Measurements from ENCODE around the gene UNC119B.

Gene UNC119B

GRCh38 chr12:120741476-120742421 lies 31.5 kb downstream of the UNC119B start:
- no peak for DNase-seq

GRCh38 chr12:120744922-120745493 lies 34.8 kb downstream of the UNC119B start:
- no peak for DNase-seq

GRCh38 chr12:120748242-120748641 lies 38.0 kb downstream of the UNC119B start:
- DNase-seq, result no peak

- no peak for DNase-seq
Measured at GRCh38 chr12:120749256-120749655, 39.0 kb downstream of the UNC119B start.

- no peak for DNase-seq
Measured at GRCh38 chr12:120750806-120751205, 40.5 kb downstream of the UNC119B start.

- no peak for DNase-seq
Measured at GRCh38 chr12:120751389-120751788, 41.1 kb downstream of the UNC119B start.

- no peak for DNase-seq
Measured at GRCh38 chr12:120754792-120755191, 44.5 kb downstream of the UNC119B start.

- no peak for DNase-seq
Measured at GRCh38 chr12:120755269-120755668, 45.0 kb downstream of the UNC119B start.

GRCh38 chr12:120757226-120757742 lies 47.0 kb downstream of the UNC119B start:
- no peak for DNase-seq

- DNase-seq, result no peak
Measured at GRCh38 chr12:120757949-120758348, 47.7 kb downstream of the UNC119B start.

GRCh38 chr12:120758798-120759590 lies 48.7 kb downstream of the UNC119B start:
- DNase-seq, result no peak

GRCh38 chr12:120759591-120760348 lies 49.5 kb downstream of the UNC119B start:
- DNase-seq, result no peak

GRCh38 chr12:120760349-120761254 lies 50.3 kb downstream of the UNC119B start:
- no peak for DNase-seq

GRCh38 chr12:120761519-120761934 lies 51.3 kb downstream of the UNC119B start:
- no peak for DNase-seq

GRCh38 chr12:120762086-120762485 lies 51.8 kb downstream of the UNC119B start:
- no peak for DNase-seq

GRCh38 chr12:120763250-120763649 lies 53.0 kb downstream of the UNC119B start:
- DNase-seq, result no peak

- DNase-seq, result no peak
Measured at GRCh38 chr12:120764816-120765215, 54.6 kb downstream of the UNC119B start.

GRCh38 chr12:120766566-120766965 lies 56.3 kb downstream of the UNC119B start:
- DNase-seq, result no peak

- no peak for DNase-seq
Measured at GRCh38 chr12:120767071-120768024, 57.1 kb downstream of the UNC119B start.

GRCh38 chr12:120771097-120771496 lies 60.8 kb downstream of the UNC119B start:
- no peak for DNase-seq

All from suppressor macrophage treated with lipopolysaccharide for 4 hours (primary cell).